Common myeloid progenitor, CD34-positive (primary cell): Measurements from ENCODE around the gene CASP10.
A peak's percentile ranks its signal among the peaks of the same experiment; 100 is the strongest.

ENCODE experiments used
- CTCF ChIA-PET: fragments of 350-600 bp; sonication (Branson Sonifier 250); formaldehyde crosslinking; loops from one replicate; lab custom pipeline; 2021; ENCODE audit warnings: antibody characterized with exemption; lab: Charles Lee
- POLR2A ChIA-PET: fragments of 350-600 bp; sonication (Branson Sonifier 250); formaldehyde crosslinking; loops from one replicate; lab custom pipeline; 2021; ENCODE audit warnings: antibody characterized with exemption; lab: Charles Lee
- DNase-seq, 3 donors: peaks; one replicate each; pipeline versions ENCODE4 v3.0.0 to v3.0.0-alpha.2; 2013
- H3K27ac ChIP-seq, 2 experiments: 1 replicate in 1 of 2; 2 replicates in 1 of 2; pipeline ENCODE4 v1.7.0; 2013; ENCODE audit warnings: inconsistent platforms in 2 of 2, low read length in 2 of 2, mild to moderate bottlenecking in 2 of 2, low read depth in 1 of 2, moderate library complexity in 1 of 2; ENCODE audit not compliant: severe bottlenecking in 2 of 2, insufficient read depth in 1 of 2, poor library complexity in 1 of 2
- H3K27me3 ChIP-seq, 5 experiments: replicated peaks in 2 of 5; 1 replicate in 3 of 5; 2 replicates in 2 of 5; pipeline versions ENCODE4 v1.6.1 to v1.7.0; 2013; ENCODE audit warnings: low read length in 4 of 5, mild to moderate bottlenecking in 2 of 5, moderate library complexity in 2 of 5, inconsistent platforms in 1 of 5; ENCODE audit not compliant: insufficient read depth in 5 of 5, control insufficient read depth in 4 of 5
- H3K36me3 ChIP-seq, 4 experiments: 1 replicate in 2 of 4; 2 replicates in 2 of 4; pipeline versions ENCODE4 v1.6.1 to v1.7.0; 2013; ENCODE audit warnings: low read length in 3 of 4, control low read depth in 1 of 4, mild to moderate bottlenecking in 1 of 4; ENCODE audit not compliant: control insufficient read depth in 4 of 4, insufficient read depth in 4 of 4
- H3K4me1 ChIP-seq, 4 experiments: 1 replicate in 3 of 4; 2 replicates in 1 of 4; pipeline versions ENCODE4 v1.6.1 to v1.7.1; 2013; ENCODE audit warnings: low read length in 3 of 4, mild to moderate bottlenecking in 3 of 4, control low read depth in 1 of 4, inconsistent platforms in 1 of 4, moderate library complexity in 1 of 4; ENCODE audit not compliant: control insufficient read depth in 4 of 4, insufficient read depth in 4 of 4; ENCODE audit errors: control extremely low read depth in 1 of 4
- H3K4me3 ChIP-seq, 7 experiments: 1 replicate in 4 of 7; 2 replicates in 3 of 7; pipeline versions ENCODE4 v1.5.1 to v1.7.0; 2013; ENCODE audit warnings: mild to moderate bottlenecking in 7 of 7, low read length in 6 of 7, moderate library complexity in 6 of 7, inconsistent platforms in 2 of 7, low read depth in 2 of 7, control low read depth in 1 of 7; ENCODE audit not compliant: insufficient read depth in 4 of 7, control insufficient read depth in 1 of 7; ENCODE audit errors: extremely low read depth in 1 of 7
- H3K9me3 ChIP-seq, 5 experiments: 1 replicate in 4 of 5; 2 replicates in 1 of 5; pipeline versions ENCODE4 v1.6.1 to v1.7.1; 2013; ENCODE audit warnings: low read length in 4 of 5, mild to moderate bottlenecking in 2 of 5, inconsistent platforms in 1 of 5, low read depth in 1 of 5, moderate library complexity in 1 of 5; ENCODE audit not compliant: control insufficient read depth in 4 of 5, insufficient read depth in 2 of 5; ENCODE audit errors: control extremely low read depth in 1 of 5
- WGBS: methylation state at CpG from one replicate; pipeline ENCODE4 v1.1.5; 2013; ENCODE audit not compliant: insufficient coverage; 5-methylcytosine and 5-hydroxymethylcytosine counted together

Gene CASP10

DNA sequence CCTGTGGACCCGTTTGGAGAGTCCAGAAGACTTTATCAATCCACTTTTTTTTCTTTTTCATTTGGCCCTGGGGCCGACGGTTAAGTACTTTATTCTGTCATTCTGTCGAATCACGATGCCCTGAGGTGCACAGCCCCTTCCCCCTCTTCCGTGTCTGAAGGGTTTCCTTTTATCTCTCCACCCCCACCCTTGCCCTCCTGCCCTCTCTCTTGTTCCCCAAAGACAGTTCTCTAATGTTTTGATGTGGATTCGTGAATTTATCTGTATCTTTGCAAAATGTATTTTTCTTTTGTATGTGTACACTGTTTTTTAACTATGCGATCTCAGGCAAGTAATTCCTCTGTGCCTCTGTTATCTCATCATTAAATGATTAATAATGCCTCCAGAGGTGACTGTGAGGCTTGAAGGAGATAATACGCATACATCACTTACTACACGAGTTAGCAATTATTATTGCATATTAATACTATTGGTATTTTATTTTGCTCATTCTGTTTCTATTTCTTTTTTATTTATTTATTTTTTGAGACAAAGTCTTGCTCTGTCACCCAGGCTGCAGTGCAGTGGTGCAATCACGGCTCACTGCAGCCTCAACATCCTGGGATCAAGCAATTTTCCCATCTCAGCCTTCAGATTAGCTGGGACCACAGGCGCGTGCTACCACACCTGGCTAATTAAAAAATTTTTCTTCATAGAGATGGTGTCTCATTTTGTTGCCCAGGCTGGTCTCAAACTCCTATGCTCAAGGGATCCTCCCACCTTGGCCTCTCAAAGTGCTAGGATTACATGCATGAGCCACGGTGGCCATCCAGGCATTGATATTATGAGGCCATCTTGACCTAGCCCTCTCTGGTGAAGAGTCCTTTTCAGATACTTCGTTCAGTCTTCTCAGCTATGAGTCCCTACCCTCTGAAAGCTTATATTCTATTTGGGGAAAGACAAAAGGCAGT lies 76.0 kb downstream of the CASP10 start:
- peaks cover 0 to 2% (median 0%) of the 10 kb centered on the region in 4 experiments for H3K36me3 ChIP-seq
- H3K27me3 ChIP-seq, result no peaks in the 10 kb centered on the region
- DNase-seq, result no peak
- H3K27ac ChIP-seq, result peak overlapping the region; percentile 99
- ChIA-PET CTCF (interaction anchor here (1.1 to 6.8 kb wide), 10 partner anchors 15 to 105 kb away, joined by 3 to 45 read pairs (median 4); partner anchors contain the start of gene CASP10), POLR2A (interaction anchor here (1.0 to 1.6 kb wide), 4 partner anchors 10 to 26 kb away, joined by 3 to 6 read pairs (median 3); no protein-coding TSS in a partner anchor)
- peaks cover 49 to 95% (median 83%) of the 10 kb centered on the region in 4 experiments for H3K4me1 ChIP-seq
- peak overlapping the region; percentile 27 to 92 (median 68) for H3K4me3 ChIP-seq
- 65% methylated on average over 6 of the region's 15 CpGs for WGBS
- no peaks in the 10 kb centered on the region for H3K9me3 ChIP-seq

DNA sequence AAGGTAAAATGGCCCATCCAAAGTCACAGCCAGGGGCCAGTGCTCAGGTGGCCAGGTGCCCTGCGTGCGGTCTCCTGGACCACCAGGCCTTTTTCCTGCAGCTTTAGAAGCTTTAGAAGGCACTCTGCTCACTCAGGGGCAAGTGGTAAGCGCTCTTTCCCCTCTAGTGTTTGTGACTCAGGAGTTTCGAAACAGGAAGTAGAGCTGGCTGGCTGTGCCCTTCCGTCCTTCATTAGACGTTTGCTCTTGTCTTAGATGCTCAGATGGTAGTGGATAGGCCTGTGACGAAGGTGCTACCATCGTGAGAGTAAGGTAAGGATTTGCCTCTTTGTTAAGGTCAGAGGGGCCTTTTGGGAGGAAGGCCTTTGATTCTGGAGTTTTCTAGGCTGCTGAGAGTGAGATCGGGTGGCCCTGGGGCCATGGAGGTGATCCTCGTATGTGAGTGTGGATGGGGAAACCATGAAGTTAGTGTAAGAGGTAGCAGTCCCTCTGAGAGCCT lies 77.4 kb downstream of the CASP10 start, which contains the start of gene CASP8:
CASP8 (plus strand) TSS at position 235 of the 499 bp plus-strand sequence. CDS start 5,951 bp downstream, outside the sequence.
- Histone ChIP-seq H3K9me3 (no peaks in the 10 kb centered on the region), H3K27me3 (no peaks in the 10 kb centered on the region), H3K36me3 (no peaks in the 10 kb centered on the region), H3K27ac (peak within 1 kb of the TSS; percentile 99), H3K4me1 (peaks cover 49 to 96% (median 82%) of the 10 kb centered on the region in 4 experiments), H3K4me3 (peak within 1 kb of the TSS; percentile 41 to 92 (median 72))
- peak; percentile 80 to 93 (median 90) for DNase-seq
- CTCF ChIA-PET, result interaction anchor here (1.0 to 6.8 kb wide), 8 partner anchors 10 to 143 kb away, joined by 3 to 45 read pairs (median 5); no protein-coding TSS in a partner anchor
- POLR2A ChIA-PET, result interaction anchor here (0.6 to 1.3 kb wide), 2 partner anchors 22 to 27 kb away, joined by 3 read pairs; no protein-coding TSS in a partner anchor
- 2% methylated on average over 10 of the region's 10 CpGs for WGBS

DNA sequence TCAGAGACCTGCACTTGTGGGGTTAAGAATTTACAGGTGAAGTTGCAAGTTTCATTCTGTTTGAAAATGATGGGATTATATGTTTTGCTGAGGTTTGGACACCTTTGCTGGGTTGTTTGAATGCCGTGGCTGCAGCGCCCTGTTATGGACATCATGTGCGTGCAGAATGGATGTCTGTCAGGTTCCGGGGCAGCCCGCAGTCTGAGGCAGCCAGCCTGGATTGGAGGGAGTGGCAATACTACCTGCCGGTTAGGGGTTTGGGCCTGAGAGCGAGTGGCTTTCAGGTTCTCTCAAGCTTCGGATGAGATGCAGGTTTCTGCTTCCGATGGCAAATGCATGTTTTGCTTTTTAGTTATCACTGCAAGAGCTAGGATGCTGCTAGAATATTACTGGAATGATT lies 78.5 kb downstream of the CASP10 start:
- 22% methylated on average over 9 of the region's 9 CpGs for WGBS
- DNase-seq, result peak in 2 of 3 donors; percentile 38 to 48
- no peaks in the 10 kb centered on the region for H3K9me3 ChIP-seq
- ChIA-PET POLR2A (interaction anchor here (1.0 kb wide), 1 partner anchor 381 kb away, joined by 3 read pairs; no protein-coding TSS in a partner anchor), CTCF (interaction anchor here (1.0 to 6.8 kb wide), 8 partner anchors 9 to 184 kb away, joined by 3 to 45 read pairs (median 5); no protein-coding TSS in a partner anchor)
- H3K4me3 ChIP-seq, result peak overlapping the region; percentile 41 to 92 (median 68)
- H3K36me3 ChIP-seq, result peaks cover 0 to 4% (median 2%) of the 10 kb centered on the region in 4 experiments
- peak overlapping the region; percentile 99 for H3K27ac ChIP-seq
- no peaks in the 10 kb centered on the region for H3K27me3 ChIP-seq
- H3K4me1 ChIP-seq, result peaks cover 48 to 85% (median 73%) of the 10 kb centered on the region in 4 experiments

DNA sequence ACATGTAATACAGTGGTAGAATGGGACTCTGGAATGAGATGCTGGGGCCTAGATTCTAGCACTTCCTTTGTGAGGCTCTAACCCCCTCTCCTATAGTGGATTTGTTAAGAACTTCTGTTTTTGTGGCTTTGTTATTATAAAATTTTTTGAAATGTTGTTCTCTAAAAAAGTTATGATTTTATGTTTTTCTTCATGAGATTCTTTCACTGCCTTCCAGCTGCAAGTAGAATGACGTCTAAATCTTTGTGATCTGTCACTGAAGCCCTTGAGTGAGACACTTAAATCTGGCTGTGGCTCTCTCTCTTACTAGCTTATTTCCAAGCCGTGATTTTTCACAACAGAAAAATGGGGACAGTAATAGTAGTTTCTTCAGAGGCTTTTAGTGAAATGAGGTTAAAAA lies 79.0 kb downstream of the CASP10 start:
- WGBS, result no CpG with 5 or more reads among the region's 2 CpGs
- Histone ChIP-seq H3K4me3 (peak overlapping the region in 6 of 7 experiments; percentile 65 to 92 (median 72)), H3K9me3 (no peaks in the 10 kb centered on the region), H3K36me3 (peaks cover 0 to 7% (median 6%) of the 10 kb centered on the region in 4 experiments), H3K27me3 (no peaks in the 10 kb centered on the region), H3K4me1 (peaks cover 46 to 81% (median 69%) of the 10 kb centered on the region in 4 experiments), H3K27ac (peak overlapping the region; percentile 99)
- ChIA-PET POLR2A (no interaction called here), CTCF (interaction anchor here (1.0 to 6.8 kb wide), 8 partner anchors 8 to 183 kb away, joined by 3 to 45 read pairs (median 5); no protein-coding TSS in a partner anchor)
- DNase-seq, result peak in 1 of 3 donors; percentile 52

DNA sequence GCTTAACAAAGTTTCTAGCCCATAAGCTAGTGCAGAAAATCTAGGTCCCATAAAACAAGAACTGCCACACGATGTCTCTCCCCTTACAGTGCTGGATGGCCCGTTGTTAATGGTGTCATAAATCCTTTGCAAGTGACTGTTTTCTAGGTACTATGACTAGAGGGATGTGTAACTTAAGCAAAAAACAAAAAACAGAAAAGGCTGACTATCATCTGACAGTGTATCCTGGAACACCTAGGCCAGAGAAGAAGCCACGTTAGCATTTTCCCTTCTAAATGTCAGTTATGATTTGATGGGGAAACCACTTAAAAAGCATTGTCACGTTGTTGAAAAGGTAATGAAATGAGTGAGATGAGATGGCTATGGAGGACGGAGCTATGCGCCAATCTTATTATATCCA lies 79.8 kb downstream of the CASP10 start:
- no peaks in the 10 kb centered on the region for H3K27me3 ChIP-seq
- peaks cover 2 to 15% (median 11%) of the 10 kb centered on the region in 4 experiments for H3K36me3 ChIP-seq
- H3K27ac ChIP-seq, result peak overlapping the region; percentile 37 to 71
- no peaks in the 10 kb centered on the region for H3K9me3 ChIP-seq
- peaks cover 44 to 73% (median 63%) of the 10 kb centered on the region in 4 experiments for H3K4me1 ChIP-seq
- H3K4me3 ChIP-seq, result peak overlapping the region in 6 of 7 experiments; percentile 43 to 78 (median 53)
- WGBS, result 25% methylated on average over 1 of the region's 6 CpGs
- peak in 1 of 3 donors; percentile 46 for DNase-seq
- ChIA-PET POLR2A (no interaction called here), CTCF (interaction anchor here (1.0 to 6.8 kb wide), 5 partner anchors 17 to 182 kb away, joined by 3 to 45 read pairs (median 4); no protein-coding TSS in a partner anchor)

DNA sequence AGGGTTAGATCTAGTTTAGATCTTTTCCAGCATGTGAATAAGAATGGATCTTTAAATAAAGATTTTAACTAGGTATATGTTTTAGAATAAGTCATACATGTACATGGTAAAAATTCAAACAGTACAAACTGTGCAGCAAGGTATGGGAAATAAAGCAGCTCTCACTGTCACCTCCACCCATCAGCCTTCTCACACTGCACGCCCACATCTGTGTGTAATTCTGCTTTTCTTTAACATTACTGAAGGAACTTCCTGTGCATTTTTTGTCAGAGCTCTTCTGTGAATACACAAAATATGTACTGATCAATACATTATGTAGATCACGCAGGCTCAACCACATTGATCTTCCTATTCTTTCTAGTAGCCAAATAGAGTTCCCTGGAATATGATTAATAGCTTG lies 80.8 kb downstream of the CASP10 start:
- Histone ChIP-seq H3K36me3 (peaks cover 4 to 21% (median 16%) of the 10 kb centered on the region in 4 experiments), H3K4me3 (peak overlapping the region in 3 of 7 experiments; percentile 8 to 73 (median 46)), H3K9me3 (no peaks in the 10 kb centered on the region), H3K27ac (peak overlapping the region in 1 of 2 experiments; percentile 71), H3K27me3 (no peaks in the 10 kb centered on the region), H3K4me1 (peaks cover 42 to 63% (median 54%) of the 10 kb centered on the region in 4 experiments)
- peak in 2 of 3 donors; percentile 31 to 50 for DNase-seq
- WGBS, result 9% methylated on average over 1 of the region's 2 CpGs
- CTCF ChIA-PET, result interaction anchor here (0.6 to 6.8 kb wide), 5 partner anchors 10 to 101 kb away, joined by 3 to 33 read pairs (median 8); no protein-coding TSS in a partner anchor
- POLR2A ChIA-PET, result no interaction called here
